ENCODE results near the gene CYS1.
"Not testable (repeated sequence)": the region's sequence is repeated elsewhere in the genome, so short reads cannot be mapped to it uniquely, and the experiment has no call there.

Gene CYS1, protein sequence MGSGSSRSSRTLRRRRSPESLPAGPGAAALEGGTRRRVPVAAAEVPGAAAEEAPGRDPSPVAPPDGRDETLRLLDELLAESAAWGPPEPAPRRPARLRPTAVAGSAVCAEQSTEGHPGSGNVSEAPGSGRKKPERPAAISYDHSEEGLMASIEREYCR
- total RNA-seq = 0 to 1.5 (median 0) reads per million in 17 experiments

DNA sequence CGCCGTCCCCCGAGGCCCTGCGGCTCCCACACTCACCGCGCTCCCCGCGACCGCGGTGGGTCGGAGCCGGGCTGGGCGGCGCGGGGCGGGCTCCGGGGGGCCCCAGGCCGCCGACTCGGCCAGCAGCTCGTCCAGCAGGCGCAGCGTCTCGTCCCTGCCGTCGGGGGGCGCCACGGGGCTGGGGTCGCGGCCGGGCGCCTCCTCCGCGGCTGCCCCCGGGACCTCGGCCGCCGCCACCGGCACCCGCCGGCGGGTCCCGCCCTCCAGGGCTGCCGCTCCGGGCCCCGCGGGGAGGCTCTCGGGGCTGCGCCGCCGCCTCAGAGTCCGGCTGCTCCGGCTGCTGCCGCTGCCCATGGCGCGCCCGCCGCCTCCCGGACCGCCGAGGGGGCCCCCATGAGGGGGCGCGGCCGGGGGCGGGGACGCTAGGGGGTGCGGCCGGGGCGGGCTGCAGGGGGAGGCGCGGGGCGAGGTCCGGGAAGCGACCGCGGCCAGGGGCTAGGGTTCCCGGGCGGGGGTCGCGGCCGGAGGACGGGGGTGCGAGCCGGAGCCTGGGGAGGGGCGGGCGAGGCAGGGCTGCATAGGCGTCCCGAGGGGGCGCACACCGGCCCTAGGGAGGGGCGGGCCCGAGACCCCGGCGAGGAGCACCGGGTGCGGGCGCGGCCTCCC, at the start of gene CYS1:
CYS1 (minus strand) TSS at position 542 of the 666 bp plus-strand sequence; CDS start at position 354, 188 bp downstream.
- peak; percentile 9 to 56 (median 22) for DNase-seq

DNA sequence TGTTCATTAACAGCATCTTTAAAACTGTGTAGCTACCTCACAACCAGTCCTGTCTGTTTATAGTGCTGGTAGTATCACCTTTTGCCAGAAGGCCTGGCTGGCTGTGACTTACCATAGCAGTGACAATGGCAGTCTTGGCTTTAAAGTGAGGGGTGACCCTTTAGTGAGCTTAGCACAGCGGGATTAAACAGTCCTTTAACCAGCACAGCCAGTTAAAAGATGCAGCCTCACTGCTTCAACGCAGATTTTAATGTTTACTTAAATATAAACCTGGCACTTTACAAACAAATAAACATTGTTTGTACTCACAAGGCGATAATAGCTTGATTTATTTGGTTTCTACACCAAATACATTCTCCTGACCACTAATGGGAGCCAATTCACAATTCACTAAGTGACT, 49.3 kb upstream of the CYS1 start:
- DNase-seq = no peak

DNA sequence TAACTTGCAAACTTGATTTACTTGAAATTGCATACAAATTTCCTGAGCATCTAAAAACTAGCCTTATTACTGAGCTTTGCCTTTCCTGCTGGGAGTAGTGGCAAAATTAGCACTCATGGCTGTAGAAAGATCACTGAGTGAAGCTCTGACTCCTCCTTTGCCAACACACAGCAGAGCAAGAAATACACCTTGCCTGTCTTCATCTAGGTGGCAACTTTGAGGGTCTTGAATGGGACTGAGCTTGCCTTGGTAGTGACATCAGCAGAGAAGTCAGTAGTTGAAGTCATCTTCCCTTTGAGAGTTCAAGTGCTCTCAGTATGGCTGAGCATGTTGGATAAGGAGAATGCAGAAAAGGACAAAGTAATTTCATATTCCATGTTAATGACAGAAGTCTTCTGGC, 48.2 kb upstream of the CYS1 start:
- DNase-seq = no peak

DNA sequence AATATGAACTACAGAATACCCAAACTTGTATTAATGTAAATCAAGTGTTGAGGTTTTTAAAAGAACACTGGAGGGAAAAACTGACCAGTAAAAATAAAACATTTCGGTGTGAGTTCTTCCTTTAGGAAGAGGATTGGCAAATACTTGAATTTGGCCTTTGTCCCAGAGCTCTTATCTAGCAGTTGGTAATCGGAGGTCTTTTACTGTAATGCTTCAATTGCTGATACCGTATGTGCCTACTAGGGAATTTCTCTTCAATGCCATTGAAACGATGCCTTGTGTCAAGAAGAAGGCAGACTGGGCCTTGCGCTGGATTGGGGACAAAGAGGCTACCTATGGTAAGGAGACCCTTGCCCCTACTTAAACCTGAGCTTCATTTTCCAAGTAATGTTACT, 46.4 kb upstream of the CYS1 start:
- DNase-seq = no peak

DNA sequence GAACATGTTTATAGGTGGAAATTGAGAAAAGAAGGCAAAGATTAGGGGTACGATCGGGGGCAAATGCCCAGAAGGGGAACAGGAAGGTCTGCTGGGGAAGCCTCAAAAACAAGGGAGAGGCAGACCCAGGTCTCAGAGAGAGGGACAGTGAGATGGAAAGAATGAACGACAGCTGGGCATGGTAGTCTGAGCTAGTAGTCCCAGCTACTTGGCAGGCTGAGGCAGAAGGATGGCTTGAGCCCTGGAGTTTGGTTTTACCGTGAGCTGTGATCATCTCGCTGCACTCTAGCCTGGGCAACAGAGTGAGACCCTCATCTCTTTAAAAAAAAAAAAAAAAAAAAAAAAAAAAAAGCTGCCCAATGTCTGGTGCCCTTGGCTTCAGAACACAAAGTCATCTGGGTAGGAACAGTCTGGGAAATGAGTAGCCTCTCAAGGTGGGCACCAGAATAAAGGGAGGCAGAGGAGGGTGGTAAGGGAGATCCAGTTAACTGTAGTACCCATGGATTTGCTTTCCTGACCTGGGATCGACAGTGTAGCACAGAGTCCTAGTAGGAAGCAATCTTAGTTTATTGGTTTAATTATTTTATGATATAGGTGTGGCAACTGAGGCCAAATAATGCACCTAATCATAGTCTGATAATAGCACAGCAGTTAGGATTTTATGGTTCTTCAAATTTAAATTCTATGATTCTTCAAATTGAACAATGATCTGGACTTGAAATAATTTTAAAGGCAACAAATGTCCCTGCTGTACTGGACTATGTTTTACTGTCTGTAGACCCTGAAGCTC, 45.8 kb upstream of the CYS1 start:
- DNase-seq = no peak

DNA sequence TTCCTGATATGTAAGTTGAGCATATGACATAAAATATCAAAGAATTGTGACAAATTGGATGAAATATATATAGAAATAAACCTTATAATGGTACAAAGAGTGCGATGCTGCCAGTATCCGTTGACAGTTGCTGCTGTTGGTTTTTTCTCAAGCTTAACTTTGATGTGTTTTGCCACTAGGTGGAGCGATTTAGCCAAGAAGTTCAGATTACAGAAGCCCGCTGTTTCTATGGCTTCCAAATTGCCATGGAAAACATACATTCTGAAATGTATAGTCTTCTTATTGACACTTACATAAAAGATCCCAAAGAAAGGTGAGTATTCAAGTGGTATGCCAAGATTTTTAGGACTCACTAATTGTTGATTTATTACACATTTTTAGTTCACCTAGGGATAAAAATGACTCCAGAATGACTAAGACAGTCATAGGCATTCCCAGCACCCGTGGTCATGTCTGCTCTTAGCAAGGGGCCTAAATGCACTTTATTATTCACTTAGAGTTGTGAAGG, 44.4 kb upstream of the CYS1 start:
- DNase-seq = peak; percentile 69 to 91 (median 76)

DNA sequence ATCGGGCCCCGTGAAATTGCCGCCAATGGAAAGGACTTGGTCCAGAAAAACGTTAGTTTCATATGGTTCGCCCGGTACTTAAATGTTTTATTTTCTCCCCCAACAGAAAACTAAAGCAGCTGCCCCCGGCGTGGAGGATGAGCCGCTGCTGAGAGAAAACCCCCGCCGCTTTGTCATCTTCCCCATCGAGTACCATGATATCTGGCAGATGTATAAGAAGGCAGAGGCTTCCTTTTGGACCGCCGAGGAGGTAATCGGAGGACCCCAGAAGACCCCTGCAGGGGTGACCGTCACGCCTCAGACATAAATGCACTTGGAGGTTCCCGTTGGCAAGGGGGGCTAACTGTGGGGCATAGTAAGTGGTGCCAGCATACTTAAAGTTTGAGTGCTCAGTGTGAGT, 43.1 kb upstream of the CYS1 start:
- peak in 1 of 4 experiments; percentile 16 for DNase-seq

DNA sequence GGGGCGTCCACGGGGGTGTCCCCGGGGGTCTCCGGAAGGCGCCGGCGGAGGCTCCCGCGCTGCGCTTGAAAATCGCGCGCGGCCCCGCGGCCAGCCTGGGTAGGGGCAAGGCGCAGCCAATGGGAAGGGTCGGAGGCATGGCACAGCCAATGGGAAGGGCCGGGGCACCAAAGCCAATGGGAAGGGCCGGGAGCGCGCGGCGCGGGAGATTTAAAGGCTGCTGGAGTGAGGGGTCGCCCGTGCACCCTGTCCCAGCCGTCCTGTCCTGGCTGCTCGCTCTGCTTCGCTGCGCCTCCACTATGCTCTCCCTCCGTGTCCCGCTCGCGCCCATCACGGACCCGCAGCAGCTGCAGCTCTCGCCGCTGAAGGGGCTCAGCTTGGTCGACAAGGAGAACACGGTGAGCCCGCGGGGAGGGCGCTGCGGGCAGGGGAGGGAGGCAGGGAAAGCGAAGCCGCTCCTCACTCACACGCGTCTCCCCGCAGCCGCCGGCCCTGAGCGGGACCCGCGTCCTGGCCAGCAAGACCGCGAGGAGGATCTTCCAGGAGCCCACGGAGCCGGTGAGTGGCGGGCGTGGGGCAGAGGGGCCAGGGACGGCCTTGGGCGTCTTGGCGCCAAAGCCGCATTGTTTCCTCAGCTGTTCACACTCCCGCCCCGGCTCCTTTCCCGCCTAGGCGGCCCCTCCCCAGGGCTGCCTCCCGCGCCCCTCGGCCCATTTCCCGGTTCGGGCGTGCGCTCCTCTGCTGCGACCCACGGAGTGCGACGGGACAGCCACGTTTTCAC, 42.5 kb upstream of the CYS1 start, which contains the start of gene RRM2:
RRM2 (plus strand) TSS at position 240 of the 781 bp plus-strand sequence; CDS start at position 300, 60 bp downstream.
- DNase-seq = peak; percentile 93 to 96 (median 94)

DNA sequence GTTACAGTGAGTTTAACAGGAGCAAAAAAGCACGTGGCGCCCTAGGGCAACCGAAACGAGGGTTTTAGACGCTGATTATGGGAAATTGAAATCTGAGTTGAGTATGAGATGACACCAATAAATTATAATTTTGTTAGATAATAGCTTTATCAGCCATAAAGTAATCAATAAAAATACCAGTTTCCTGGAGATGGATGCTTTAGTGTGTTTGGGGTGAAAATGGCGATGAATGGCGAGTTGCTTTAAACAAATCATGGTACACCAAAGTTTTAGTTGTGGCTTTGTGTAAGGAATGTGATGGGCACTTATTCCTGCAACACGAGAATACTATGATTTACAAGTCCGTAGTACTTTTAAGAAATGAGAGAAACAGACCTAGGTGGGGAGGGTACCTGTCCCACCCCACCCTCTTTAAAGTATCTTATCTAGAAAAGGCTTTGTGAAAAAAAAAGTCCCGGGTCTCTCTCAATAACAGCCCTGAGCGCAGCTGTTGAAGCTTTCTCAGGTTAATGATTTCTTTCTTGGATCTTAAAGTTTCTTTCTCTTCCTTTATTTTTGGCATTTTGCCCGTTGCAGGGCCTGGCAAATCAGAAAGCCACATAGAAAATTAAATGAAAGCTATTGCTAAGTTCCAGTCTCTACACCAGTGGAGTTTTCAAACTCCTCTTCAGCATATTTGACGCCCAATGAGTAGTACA, 40.8 kb upstream of the CYS1 start:
- peak in 3 of 4 experiments; percentile 20 to 30 (median 27) for DNase-seq

DNA sequence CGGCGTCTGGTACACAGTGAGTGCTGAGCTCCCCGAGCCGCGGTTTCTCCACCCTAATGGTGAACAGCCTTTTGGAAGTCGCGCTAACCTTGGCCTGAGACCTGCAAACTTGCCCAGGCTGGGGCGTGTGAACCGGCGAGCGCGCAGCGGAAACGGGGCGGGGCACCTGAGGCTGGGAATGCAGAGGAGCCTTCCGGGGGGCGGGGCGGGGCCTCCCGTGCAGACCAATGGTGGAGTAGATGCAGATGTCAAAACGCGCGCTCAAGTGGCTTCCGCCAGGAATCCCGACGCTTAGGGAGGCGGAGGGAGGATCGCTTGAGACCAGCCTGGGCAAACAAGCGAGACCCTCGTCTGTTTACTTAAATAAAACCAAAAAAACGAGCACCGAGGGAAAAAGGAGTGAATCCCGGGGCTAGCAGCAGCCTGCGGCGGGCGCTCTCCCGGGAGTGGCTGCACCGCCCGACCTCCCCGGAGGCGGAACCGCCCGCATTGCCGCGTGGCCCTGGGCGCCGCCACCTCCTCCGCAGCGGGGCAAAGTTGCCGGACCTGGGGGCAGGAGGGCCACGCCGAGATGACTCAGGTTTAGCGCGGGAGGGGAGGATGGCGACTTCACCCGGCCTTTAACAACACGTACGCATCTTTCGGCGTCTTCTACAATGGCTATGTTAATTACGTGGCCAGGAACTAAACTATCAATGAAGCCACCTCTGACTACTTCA, 40.1 kb upstream of the CYS1 start:
- peak; percentile 91 to 96 (median 94) for DNase-seq

DNA sequence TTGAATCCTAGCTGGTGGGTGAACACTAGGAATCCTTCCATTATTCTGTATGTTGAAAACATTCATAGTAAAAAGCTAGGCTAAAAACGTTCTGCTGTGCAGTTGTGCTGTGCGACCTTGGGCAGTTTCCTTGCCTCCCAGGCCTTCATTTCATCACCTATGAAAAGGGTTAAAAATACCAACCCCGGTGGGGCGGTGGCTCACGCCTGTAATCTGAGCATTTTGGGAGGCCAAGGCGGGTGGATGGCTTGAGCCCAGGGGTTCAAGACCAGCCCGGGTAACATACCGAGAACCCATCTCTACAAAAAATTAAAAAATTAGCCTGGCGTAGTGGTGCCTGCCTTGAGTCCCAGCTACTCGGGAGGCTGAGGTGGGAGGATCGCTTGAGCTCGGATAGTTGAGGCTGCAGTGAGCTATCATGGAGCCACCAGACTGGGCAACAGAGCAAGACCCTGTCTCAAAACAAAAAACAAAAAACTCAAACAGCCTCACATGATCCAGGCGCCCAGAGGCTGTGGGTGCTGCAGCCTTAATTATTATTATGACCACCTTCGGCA, 39.5 kb upstream of the CYS1 start:
- DNase-seq = no peak

DNA sequence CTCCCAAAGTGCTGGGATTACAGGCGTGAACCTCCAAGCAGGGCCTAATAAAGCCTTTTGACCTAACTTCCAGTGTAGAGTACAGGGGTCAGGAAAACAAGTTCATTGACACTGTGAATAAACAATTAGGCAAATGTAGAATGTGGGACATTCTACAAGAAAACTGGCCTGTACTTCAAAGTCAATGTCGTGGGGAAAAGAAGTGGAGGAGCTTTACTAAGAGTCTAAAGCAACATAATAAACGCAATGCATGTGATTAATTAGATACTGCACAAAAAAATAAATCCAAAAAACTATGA, 38.8 kb upstream of the CYS1 start:
- no peak for DNase-seq

DNA sequence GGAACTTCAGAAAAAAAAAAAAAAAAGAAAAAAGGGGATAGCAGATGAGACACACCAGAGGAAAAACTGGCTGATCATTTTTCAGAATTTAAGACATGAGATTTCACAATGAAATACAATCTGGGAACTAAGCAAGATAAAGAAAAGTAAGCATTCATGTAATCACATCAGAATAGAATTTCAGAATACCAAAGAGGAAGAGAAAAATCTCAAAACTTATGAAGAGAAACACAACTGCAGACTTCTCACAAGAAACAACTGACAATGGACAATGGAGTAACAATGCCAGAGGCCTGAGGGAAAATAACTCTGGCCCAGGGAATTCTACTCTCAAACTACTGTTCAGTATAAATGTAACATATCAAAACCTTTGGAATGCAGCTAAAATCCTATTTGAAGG, 29.1 kb upstream of the CYS1 start:
- DNase-seq = peak in 1 of 4 experiments; percentile 30

DNA sequence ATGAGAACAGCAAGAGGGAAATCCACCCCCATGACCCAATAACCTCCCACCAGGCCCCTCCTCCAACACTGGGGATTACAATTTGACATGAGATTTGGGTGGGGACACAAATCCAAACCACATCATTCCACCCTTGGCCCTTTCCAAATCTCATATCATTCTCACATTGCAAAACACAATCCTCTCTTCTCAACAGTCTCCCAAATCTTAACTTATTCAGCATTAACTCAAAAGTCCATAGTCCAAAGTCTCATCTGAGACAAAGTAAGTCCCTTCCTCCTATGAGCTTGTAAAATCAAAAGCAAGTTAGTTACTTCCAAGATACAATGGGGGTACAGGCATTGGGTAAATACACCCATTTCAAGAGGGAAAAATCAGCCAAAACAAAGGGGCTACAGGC, 24.7 kb upstream of the CYS1 start:
- not testable (repeated sequence) for DNase-seq

DNA sequence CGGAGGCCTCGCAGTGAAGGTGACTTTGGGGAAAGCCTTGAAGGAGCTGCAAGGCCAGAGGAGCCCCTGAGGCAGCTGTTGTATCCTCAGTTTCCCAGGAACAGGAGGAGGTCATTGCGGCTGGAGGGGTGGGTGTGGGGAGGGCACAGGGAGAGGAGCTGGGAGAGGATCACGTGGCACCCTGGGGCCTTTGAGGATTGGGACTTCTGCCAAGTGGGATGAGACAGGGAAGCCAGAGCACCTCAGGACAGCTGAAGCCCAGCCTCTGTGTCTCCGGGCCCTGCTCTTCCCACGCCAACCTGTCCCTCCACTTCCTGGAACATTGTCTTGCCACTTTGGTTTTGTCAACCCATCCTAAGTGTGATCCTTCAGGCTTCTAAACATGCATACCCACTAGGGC, 23.0 kb upstream of the CYS1 start:
- no peak for DNase-seq

DNA sequence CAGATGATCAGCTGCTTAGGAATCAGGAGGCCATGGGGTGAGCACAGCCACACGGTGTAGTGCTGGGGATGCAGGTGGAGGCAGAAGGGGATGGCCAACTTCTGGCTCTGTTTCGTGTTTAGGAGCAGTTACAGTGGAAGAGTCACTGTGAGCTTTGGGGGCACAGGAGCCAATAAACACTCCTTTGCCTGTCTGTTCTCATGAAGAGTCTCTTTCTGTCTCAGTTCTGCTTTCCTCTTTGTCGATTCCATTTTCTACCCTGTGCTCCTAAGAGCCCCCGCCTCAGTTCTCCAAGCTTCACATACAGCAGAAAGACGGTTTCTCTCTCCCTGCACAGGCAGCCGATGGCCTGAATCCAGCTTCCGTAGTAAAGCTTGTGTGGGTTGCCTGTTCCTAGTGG, 21.3 kb upstream of the CYS1 start:
- no peak for DNase-seq

DNA sequence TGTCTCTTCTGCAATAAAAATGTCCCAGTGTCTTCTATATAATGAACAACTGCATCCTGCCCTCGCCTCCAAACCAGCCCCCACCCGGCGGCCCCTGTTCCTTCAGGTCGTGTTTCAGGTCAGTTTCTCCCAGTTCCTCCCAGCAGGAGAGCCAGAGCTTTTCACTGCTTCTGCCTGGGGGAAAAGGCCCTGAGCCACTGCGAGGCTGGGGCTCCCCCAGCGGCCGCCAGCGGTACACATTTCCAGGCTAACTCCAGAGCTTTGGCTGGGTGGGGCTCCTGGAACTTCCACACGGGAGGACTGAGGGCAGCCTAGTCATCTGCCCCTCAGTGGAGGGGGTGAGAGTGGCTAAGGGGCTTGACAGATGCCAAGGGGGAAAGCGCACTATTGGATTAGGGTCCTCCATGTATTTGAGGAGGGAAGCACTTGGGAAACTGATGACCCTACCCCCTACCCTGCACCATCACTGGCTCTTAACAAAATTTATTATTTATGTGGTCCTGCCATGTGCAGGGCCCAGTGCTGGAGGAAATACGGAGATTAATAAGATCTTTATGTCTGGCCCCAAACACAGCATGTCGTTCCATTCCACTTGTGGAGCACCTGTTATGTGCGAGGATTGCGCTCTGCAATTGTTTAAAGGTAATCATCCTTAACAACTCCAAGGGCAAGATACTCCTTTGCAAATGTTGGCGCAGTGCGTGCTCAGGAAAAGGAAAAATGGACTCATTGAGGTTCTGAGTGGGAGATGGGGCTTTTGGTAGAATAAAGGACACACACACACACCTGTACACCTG, 17.3 kb upstream of the CYS1 start:
- peak; percentile 72 to 84 (median 77) for DNase-seq

DNA sequence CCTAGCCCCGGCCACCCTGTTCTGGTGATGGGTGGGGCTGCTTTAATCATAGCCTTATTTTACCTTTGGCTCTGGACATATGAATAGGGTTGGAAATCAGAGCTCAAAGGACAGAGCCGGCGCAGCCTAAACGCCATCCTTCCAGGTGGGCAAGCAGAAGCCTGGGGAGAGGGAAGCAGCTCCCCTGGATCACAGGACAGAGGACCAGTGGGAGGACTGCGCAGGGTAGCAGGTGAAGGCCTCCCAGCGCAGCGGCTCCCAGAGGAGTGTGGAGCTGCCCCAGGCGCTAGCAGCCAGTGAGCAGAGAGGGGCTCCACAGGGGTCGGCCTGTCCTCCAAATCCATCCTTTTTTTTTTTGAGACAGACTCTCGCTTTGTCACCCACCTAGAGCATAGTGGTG, 16.4 kb upstream of the CYS1 start:
- DNase-seq = no peak

DNA sequence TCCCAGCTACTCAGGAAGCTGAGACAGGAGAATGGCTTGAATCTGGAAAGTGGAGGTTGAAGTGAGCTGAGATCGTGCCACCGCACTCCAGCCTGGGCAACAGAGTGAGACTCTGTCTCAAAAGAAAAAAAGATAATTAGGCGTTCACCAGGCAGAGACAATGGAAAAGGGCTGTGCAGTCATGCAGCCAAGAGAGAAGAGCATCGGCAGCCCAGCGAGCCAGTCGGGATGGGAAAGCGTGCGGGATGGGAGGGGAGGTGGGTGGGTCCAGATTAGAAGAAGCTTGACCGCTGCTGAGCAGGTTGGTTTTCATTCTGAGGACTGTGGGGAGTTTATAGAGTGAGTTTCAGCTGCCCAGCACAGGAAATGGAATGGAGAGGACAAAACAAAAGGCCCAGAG, 15.0 kb upstream of the CYS1 start:
- DNase-seq = no peak

DNA sequence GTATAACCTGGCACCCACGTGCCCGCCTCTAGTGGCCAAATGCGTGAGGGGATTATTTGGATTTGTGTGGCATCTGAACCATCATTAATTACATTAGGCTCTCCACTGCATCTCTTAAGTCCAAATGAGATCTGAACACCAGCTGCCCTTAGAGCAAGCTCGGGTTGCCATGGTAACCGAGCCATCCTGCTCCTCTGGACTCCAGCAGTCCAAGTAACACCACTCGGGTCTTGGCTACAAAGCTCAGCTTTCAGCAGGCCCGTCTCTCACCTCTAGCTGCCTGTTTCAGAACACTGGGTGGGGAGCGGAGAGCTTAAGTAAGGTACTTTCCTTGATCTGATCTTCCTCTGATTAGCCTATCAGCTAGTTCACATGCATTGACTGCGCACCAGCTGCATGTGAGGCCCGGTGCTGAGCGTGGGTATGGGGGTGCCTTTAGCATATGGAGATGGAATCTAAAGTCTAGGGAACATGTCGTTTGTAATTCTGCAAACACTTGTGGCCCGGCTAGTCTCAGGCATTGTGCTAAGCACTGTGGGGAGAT, 14.1 kb upstream of the CYS1 start:
- DNase-seq = no peak

Data from suppressor macrophage (primary cell).